NT2/D1 (cell line): ENCODE results near the gene S1PR3.

Experiments used
- DNase-seq: peaks from one replicate; pipeline ENCODE4 v3.0.0-alpha.2; 2011; ENCODE audit warnings: low read depth, low spot score
- H3K27me3 ChIP-seq: 2 replicates; pipeline ENCODE4 v1.6.0; 2011; ENCODE audit warnings: mild to moderate bottlenecking; ENCODE audit not compliant: insufficient read length, insufficient read depth
- H3K36me3 ChIP-seq: 2 replicates; pipeline ENCODE4 v1.6.1; 2011; ENCODE audit warnings: mild to moderate bottlenecking, low read length, mixed read lengths; ENCODE audit not compliant: insufficient read depth, insufficient read length
- H3K4me1 ChIP-seq: 2 replicates; pipeline ENCODE4 v1.5.1; 2011; ENCODE audit not compliant: insufficient read depth, insufficient read length
- H3K4me3 ChIP-seq: 2 replicates; pipeline ENCODE4 v1.5.1; 2011; ENCODE audit warnings: low read depth; ENCODE audit not compliant: insufficient read length
- H3K9ac ChIP-seq: 2 replicates; pipeline ENCODE4 v1.6.0; 2011; ENCODE audit warnings: low read depth; ENCODE audit not compliant: insufficient read length
- H3K9me3 ChIP-seq: 2 replicates; pipeline ENCODE4 v1.5.1; 2011; ENCODE audit warnings: mild to moderate bottlenecking, low read length; ENCODE audit not compliant: insufficient read depth
- SUZ12 ChIP-seq: IDR thresholded peaks from 2 replicates; pipeline ENCODE4 v1.6.1; 2011; ENCODE audit not compliant: insufficient read length, insufficient read depth; ENCODE audit errors: extremely low read depth
- YY1 ChIP-seq: IDR thresholded peaks from 2 replicates; pipeline ENCODE4 v1.6.1; 2011; ENCODE audit not compliant: insufficient read length, insufficient read depth
- ZNF274 ChIP-seq: IDR thresholded peaks from 2 replicates; pipeline ENCODE4 v1.6.1; 2011; ENCODE audit warnings: mild to moderate bottlenecking, low read depth, low read length

The S1PR3 gene

DNA sequence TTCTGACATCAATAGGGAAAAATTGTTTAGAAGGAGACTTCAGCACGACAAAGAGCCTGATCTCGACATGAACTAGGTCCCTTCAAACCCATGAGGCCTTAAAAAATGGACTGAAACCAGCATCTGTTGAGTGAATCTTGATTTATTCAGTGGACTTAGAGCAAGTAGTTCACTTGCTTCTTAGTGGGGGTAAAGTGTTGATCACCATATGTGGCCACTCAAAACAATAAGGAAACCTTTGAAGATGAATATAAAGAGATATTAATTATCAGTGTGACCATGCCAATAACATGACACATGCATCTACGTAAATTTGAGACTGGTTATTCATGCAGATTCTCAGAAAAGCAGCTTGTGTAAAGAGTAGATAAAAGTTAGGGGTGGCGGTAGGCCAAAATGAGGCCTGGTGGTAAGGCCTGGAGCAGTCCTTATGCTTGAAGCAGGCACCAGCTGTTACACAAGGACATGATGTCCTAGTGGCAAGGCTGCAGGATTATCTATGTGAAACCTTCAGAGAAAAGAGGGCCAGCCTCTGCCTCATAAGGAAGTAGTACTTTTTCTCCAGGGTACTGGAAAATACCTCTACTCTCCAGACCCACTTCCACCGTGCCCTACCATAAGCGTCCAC, 61.3 kb downstream of the S1PR3 start:
- Histone ChIP-seq H3K4me3 (no peak overlapping the region), H3K9me3 (no peaks in the 10 kb centered on the region), H3K27me3 (no peaks in the 10 kb centered on the region), H3K9ac (no peak overlapping the region), H3K36me3 (no peaks in the 10 kb centered on the region), H3K4me1 (no peaks in the 10 kb centered on the region)
- TF ChIP-seq ZNF274 (no peak), SUZ12 (no peak), YY1 (no peak)
- no peak for DNase-seq

DNA sequence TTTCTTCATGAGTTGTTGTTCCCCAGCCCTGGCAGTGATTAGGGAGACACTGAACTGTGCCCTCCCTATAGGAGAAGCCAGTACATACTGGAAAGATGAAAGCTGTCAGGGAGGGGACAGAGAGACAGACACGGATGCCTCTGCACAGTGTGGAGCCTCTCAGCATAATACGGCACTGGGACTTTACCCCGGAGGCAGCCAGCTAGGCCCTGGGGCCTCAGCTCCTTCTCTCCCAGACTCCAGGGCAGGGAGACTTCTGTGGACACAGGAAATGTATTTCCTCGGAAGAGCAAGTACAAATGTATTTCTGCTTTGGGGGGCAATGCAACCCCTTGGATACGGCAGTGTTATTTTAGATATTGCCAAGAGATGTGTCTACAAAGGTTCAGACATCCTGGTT, 62.0 kb downstream of the S1PR3 start:
- no peaks in the 10 kb centered on the region for H3K9me3 ChIP-seq
- no peak for DNase-seq
- no peak overlapping the region for H3K9ac ChIP-seq
- H3K4me1 ChIP-seq = no peaks in the 10 kb centered on the region
- H3K4me3 ChIP-seq = no peak overlapping the region
- H3K27me3 ChIP-seq = no peaks in the 10 kb centered on the region
- H3K36me3 ChIP-seq = no peaks in the 10 kb centered on the region
- TF ChIP-seq SUZ12 (no peak), YY1 (no peak), ZNF274 (no peak)
